Epidermal melanocyte (primary cell): ENCODE measurements around the gene ASZ1.
A peak's percentile ranks its signal among the peaks of the same experiment; 100 is the strongest.

Source experiments
- DNase-seq: peaks from one replicate; pipeline ENCODE4 v3.0.0; 2011; ENCODE audit warnings: low spot score; ENCODE audit not compliant: insufficient read length

Gene ASZ1

DNA sequence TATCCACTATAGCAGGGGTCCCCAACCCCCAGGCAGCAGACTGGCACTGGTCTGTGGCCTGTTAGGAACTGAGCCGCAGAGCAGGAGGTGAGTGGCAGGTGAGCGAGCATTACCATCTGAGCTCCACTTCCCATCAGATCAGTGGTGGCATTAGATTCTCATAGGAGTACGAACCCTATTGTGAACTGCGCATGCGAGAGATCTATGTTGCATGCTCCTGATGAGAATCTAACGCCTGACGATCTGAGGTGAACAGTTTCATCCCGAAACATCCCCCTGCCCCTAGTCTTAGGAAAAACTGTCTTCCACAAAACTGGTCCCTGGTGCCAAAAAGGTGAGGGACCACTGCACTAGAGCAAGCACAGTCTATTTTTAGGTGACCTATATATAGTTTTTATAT lies 23.6 kb downstream of the ASZ1 start:
- no peak for DNase-seq

DNA sequence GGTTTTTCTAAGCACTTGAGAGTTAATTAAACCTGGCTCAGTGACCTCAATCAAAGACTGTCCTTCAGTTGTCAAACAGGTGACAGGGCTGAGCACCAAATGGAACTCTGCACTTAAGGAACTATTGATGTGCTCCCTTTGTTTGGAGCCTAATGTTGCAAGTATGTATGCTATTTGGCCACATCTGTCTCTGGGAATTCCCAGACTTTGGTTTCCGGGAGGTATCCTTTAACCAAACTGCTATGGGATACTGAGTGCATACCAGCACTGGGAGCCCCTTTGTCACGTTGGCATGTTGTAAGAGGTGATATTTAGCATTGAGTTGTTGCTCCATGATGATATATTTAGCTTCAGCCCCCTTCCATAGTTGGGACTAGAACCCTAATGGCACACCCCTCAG lies 25.2 kb downstream of the ASZ1 start:
- no peak for DNase-seq

DNA sequence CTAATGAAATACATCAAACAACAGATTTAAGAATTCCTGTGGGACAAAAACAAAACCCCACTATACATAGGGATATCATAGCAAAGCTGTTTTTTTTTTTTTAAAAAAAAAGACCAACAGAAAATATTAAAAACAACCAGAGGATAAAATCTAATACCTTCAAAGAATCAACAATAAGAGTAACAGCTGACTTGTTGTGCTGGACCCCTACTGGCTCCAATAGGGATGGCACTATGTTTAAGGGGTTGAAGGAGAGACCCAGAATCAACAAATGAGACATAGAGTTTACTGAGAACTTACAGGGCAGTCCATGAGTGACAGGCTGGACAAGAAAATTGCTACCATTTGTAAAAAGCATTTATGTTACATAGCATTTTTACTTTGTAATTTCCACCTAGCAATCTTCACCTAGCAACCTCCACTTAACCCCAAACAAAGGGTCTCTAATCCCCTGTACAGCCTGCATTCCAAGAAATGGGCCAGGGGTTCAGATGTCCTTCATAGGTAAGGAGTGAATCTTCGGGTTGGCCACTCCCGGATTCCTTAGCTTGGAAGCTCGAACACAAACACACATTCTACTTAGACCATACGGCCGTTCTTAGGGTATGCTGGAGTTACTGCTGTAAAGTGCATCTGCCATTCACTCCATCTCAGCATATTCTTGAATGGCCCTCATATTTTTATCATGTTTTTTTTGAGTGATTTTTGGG lies 25.8 kb downstream of the ASZ1 start:
- no peak for DNase-seq

DNA sequence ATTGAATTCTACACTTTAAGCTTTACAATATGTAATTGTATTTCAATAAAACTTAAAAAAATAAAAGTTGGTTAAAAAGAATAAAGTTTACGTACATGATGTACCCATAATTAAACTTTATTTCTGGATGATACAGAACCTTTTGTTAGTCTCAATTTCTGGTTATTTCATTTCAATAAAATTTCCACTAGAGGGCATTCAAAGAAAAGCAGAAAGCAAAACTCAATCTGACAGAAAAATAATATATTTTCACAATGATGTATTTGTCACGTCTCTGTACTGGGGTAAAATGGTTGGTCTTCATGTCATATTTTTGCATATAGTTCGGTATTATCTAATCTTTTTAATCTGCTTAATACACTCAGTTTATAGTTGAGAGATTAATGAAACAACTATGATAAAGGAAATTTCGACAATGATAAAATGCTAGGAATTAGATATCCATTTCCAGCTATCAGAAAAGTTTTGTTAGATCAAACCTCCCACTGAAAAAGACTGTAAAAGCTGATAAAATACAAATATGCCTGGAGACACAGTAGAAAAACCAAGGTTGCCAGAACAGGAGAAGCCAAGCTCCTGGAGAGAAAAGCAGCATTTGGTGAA lies 27.4 kb downstream of the ASZ1 start:
- DNase-seq, result no peak

DNA sequence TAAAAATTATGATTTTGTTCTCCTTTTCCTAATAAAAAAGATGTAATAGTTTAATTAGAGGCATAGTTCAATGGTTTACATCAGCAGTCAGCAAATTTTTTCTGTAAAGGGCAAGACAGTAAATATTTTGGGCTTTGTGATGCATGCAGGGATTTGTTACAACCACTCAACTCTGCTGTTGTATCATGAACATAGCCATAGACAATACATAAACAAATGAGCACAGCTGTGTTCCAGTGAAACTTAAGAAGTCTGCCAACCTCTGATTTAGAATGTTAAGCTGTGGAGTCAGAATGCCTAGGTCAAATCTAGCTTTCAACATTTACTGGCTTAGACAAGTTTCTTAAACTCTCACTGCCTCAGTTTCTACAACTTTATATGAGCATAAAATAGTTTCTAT lies 31.6 kb downstream of the ASZ1 start:
- no peak for DNase-seq

GRCh38 chr7:117393781-117394180 lies 33.5 kb downstream of the ASZ1 start:
- no peak for DNase-seq

DNA sequence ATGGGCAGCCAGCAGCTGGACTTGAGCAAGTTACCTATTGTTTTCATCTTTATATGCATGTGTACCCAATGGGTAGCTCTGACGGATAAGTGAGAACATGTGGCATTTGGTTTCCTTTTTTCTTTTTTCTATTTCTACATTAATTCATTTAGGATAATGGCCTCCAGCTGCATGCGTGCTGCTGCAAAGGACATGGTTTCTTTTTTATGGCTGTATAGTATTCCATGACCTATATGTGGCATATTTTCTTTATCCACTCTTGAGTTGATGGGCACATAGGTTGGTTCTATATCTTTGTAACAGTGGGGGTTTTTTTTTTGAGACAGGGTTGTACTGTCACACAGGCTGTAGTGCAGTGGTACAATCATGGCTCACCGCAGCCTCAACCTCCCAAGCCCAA lies 37.4 kb downstream of the ASZ1 start:
- no peak for DNase-seq

DNA sequence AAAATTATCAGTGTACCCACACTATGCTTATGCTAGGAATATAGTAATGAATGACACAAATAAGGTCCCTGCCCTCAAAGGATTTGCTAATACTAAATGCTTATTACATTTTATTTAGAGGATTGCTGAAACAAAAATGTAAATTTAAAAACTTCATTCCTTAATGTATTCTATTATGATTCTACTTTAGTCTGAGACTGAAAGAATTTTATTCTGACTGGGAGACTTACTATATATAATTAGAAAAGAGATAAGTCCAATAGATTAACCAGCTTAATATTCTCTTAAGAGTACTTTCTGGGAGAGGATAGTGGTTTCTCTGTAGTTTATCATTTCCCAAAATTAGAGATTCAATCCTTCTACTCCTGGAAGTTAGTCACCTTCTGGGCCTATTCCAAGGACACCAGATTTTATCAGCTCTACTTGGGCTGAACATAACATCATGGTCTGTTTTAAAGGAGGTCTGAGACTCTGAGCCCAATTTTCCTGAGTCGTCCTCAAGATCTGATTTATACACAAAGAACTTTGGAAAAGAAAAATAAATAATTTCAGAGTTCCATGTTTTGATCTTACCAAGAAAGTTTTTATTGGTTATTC lies 41.1 kb downstream of the ASZ1 start:
- no peak for DNase-seq

- DNase-seq, result no peak
These were observed 41.8 kb downstream of the ASZ1 start for GRCh38 chr7:117385363-117386109.

- DNase-seq, result no peak
These were observed 42.5 kb downstream of the ASZ1 start for GRCh38 chr7:117384688-117385362.

DNA sequence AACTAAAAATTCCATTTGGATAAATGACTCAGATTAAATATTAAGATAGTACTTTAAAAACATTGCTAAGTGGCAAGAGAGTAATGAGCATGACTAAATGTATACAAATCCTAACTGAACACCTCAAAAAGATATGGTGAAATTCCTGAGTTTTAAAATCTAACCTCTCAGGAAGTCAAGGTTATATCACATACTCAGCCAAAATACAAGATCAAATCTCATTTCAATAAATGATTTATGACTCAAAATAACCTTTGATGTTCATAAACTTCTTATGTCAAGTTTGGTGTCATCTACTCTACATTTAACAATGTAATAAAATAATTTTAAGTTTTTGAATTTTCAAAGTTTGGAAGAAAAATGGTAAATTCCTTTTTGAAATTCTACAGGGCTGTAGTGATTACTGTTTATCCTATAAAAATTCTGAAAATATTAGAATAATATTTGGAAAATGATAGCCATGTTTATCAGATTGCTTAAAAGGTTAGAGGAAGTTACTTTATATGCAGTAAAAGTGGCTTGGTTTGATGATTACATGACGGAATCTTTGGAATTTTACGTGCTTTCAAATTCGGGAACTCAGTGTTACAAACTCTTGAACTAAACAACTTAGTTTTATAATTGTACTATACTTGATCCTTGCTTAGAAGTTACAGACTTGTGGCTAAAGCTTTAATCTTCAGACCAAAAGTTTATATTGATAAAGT lies 43.7 kb downstream of the ASZ1 start:
- DNase-seq, result no peak

GRCh38 chr7:117383046-117383445 lies 44.2 kb downstream of the ASZ1 start:
- DNase-seq, result no peak

DNA sequence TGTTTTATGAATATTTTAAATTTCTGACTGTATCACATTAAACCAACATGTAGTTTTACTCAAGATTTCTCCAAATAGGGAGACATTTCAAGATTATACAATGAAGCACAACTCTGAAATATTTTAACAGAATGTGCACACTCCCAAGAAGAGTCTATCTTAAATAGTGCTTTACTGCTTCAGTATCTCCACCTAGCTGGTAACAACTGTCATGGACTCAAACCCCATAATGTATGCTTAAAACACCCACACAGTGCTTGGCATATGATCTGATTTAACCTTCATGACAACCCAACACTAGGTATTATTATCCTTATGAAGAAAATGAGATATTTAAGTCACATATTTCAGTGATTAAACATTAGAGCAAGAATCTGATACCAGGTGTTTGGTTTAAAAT lies 45.9 kb downstream of the ASZ1 start:
- no peak for DNase-seq

GRCh38 chr7:117375380-117375779 lies 51.9 kb downstream of the ASZ1 start:
- DNase-seq, result no peak

DNA sequence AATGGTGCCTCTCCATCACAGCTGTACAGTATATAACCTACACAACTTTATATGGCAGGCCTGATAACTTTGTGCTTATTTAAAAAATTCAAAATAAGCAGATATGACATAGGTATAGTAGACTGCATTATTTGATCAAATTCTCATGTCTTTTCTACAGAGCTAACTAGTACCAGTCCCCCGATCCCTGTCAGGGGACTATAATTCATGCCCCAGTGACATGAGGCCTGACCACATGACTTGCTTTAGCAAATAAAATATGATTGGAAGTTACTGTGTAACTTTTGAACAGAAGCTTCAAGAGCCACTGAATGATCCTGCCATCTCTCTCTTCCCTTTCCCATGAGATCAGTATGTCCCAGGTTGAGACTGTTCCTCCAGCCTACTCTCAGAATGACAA lies 55.2 kb downstream of the ASZ1 start:
- DNase-seq, result no peak

- no peak for DNase-seq
These were observed 62.8 kb downstream of the ASZ1 start for GRCh38 chr7:117364339-117365080.

GRCh38 chr7:117362294-117362888 lies 64.9 kb downstream of the ASZ1 start:
- no peak for DNase-seq

DNA sequence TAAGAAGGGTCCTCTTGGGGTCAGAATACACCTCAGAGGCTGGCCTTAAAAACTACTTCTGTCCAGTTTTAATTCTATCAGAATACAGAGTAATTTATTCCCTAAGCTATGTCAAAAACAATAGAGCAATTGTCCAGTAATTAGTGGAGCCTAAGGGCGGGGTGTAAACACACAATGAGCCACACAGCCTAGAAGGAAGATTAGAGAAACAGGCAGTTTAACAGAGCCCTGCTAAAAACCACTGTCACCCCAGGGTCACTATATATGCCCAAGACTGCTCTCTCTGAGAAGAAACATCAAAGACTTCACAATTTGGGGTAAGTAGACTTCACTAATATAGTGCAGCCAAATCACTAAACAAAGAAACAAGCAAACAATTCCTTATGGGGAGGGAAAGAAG lies 77.3 kb downstream of the ASZ1 start:
- DNase-seq, result peak; percentile 14

GRCh38 chr7:117349570-117349969 lies 77.7 kb downstream of the ASZ1 start:
- no peak for DNase-seq
